NCI-H69 (cell line): Measurements from ENCODE around the gene SEMA3A.
A peak's percentile ranks its signal among the peaks of the same experiment; 100 is the strongest.

Experiments
- DNase-seq: peaks from one replicate; lab custom pipeline; 2025; lab: John Stamatoyannopoulos, UW

SEMA3A gene

DNA sequence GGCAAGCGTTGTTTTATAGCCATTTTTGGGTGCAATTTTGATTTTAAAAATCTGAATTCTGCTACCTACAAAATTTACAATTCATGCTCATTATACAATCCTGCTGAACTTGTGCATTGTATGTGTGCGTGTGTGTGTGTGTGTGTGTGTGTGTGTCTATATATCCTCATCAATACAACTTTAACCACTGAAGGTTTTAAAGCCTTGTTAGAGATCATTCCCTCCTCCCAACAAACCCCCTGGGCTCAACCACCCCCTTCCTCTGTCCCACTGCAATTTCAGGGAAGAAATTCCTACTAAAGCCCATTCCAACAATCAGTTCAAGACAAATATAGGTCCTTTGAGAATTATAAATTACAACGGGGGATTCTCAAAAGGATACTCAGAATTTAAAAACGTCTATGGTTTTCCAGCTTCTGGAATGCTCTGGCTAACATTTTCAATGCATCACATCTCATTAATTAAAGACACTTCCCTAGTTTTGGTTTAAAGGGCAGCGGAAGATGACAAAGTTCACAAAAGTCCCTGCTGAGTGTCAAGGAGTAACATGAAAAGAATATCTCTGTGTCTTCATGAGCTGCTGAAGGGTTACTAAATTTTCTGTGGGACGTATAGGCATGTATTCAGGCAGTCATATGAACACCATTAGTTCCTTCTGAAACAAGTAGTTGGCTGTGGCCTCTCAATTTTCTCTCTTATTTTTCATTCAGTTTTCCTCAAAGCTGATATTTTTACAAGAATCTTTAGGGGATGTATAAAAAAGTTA, 889 bp upstream of the SEMA3A start:
- peak; percentile 44 for DNase-seq

- DNase-seq, result peak; percentile 58
Observed at GRCh38 chr7:84193747-84194146, 842 bp downstream of the SEMA3A start.

GRCh38 chr7:84191842-84192241, 2.7 kb downstream of the SEMA3A start:
- peak; percentile 50 for DNase-seq

- peak; percentile 28 for DNase-seq
Observed at GRCh38 chr7:84191261-84191660, 3.3 kb downstream of the SEMA3A start.

DNA sequence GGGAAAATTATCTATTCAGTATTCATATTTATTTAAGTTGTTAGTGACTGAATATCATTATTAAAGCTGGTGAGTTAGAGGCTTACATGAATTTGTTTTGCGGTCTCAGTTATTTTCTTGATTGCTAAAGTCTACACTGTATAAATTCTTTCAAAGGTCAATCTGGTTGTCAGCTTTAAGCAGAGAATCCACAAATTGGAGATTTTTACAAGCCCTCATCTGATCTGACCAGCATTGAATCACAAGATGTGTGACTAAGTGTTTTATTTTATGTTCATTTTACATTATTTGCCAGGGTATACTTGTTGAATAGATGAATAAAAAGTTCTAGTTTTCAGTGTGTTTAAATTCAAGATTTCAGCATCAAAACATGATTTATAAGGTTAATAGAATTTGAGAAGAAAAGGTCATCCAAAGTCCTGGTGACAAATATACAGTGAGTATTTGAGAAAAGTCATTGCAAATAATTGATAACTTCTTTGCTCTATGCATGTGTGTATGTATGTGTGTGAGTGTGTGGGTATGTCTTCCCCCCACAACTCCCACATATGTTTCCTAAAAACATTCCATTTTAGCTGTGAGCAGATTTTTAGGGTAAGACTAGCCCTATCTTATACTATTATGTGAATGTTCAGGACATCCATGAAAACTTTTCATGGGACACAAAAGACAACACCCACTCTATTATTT, 4.4 kb downstream of the SEMA3A start:
- no peak for DNase-seq

DNA sequence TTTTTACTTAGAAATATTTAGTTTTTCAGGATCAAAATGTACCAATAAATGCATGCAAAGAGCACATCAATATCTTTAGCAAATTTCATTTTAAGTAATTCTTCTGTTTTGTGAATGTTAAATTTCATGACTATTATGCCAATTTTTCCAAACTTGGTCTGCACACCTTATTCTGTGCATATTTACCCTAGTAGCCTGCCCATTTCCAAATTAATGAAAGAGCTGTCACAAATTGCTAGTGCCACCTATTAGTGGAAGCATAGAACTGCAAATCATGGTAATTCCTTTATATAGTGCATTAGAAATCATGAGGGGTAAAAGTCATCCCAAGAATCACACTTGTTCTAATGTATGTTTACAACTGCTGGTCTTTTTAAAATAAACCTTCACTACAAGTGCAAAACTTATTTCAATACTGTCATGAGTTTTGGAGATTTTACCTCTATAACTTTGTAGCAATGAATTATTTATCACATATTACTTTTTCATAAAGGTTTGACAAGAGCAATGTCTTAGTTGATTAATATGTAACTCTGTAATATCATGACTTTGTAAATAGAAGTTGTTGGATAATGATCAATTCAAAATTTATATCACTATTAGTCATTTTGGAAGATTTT, 5.7 kb downstream of the SEMA3A start:
- DNase-seq, result peak; percentile 75

DNA sequence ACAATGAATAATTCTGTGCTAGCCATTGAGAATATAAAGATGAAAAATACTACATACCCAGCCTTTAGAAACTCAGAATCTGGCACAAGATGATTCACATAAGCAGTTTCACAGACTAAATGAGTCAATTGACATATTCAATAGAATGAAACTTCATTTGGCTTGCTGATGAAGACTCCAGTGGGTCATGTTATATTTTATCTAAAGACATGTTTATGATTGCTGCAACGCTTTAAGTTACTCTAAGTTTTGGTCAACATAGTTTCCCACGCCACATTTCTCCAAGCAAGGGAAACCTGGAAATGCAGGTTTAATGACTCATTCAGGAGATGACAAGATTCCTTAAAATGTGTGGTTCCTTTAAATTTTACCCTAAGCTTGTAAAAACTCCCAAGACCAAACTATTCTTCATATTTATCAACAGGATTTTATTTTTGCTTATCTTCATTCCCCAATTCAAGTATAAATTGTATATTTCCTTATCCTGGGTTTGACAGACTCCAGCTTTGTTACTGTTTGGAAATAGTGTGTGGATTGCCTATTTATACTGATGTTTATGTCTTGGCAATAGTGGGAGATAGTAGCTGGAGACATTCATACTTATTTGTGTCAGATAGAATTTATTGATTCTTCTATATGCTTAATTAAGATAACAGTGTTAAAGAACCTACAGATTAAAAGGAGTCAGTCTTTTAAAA, 6.6 kb downstream of the SEMA3A start:
- DNase-seq, result no peak

- DNase-seq, result no peak
Observed at GRCh38 chr7:84187087-84187805, 7.3 kb downstream of the SEMA3A start.

GRCh38 chr7:84183741-84184140, 10.8 kb downstream of the SEMA3A start:
- no peak for DNase-seq

DNA sequence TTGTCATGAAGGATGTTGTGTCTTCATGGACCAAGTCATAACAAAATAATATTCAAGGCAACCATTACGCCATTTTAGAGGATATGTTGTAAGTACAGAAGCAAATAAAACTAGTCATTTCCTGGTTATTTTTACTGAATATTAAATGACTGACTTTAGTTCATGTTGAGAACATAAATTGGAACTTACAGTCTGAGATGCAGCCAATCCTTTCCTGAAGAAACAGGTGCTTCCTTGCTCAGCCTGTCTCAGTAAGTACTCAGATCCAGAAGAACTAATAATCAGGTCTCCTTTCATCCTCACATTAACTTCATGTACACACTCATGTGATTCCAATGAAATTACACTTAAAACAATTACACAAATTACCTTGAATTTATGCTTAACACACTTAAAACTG, 12.3 kb downstream of the SEMA3A start:
- DNase-seq, result peak; percentile 11

- DNase-seq, result no peak
Observed at GRCh38 chr7:84181628-84182027, 13.0 kb downstream of the SEMA3A start.

GRCh38 chr7:84177758-84178412, 16.7 kb downstream of the SEMA3A start:
- peak; percentile 97 for DNase-seq

DNA sequence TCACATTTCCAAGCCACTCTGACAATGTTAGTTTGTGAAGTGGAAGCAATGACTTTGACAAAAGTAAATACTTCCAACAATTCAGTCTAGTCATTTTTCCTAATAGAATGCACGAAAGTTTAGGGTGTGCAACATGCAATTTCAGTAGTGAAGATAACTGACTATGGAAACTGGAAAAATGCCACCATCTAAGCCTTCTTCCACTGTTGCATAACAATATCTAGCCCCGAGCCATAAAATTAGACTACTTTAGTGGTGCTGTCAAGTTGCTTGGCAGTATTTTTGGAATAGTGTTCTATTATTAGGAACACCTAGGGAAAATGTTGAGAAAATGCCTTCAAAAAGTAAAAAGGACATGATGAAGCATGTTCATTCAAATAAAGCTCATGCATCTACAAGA, 17.9 kb downstream of the SEMA3A start:
- peak; percentile 47 for DNase-seq

DNA sequence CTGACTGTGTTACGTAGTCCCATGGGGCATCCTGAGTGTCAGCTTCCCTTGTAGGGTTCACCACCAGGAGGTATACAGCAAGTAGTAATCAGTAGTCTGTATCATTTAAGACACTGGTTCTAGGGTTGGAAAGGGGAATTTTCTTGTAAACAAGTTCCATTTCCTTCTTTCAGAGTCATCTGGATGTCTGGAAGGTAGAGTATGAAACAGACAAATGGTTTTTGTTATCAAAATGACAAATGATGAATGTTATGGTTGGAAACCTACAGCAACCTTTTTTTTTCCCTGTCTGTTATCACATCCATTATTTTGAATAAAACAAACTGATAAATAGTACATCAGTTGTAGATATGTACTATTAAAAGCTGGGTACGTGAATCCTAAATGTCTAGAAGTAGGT, 19.1 kb downstream of the SEMA3A start:
- DNase-seq, result peak; percentile 41

GRCh38 chr7:84170646-84171045, 23.9 kb downstream of the SEMA3A start:
- no peak for DNase-seq

DNA sequence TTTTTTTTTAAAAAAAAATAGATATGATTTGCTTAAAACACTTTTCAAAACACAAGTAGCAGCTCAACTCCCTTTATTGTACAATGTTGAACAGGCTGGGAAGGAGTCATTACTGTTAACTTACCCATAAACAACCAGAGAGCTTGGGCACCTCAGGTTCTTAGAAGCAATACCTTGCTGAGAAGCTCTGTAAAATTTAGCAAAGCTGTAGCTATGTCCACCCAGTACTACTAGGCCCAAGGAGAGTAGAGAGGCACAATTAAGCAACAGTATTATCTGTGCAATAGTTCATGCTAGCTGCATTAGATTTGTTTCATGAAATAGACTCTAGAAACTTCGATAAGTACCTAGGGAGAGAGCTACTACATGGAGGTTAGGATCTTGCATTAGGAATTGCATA, 32.0 kb downstream of the SEMA3A start:
- peak; percentile 18 for DNase-seq

- DNase-seq, result peak; percentile 30
Observed at GRCh38 chr7:84162125-84162524, 32.5 kb downstream of the SEMA3A start.

- peak; percentile 38 for DNase-seq
Observed at GRCh38 chr7:84161398-84161797, 33.2 kb downstream of the SEMA3A start.

DNA sequence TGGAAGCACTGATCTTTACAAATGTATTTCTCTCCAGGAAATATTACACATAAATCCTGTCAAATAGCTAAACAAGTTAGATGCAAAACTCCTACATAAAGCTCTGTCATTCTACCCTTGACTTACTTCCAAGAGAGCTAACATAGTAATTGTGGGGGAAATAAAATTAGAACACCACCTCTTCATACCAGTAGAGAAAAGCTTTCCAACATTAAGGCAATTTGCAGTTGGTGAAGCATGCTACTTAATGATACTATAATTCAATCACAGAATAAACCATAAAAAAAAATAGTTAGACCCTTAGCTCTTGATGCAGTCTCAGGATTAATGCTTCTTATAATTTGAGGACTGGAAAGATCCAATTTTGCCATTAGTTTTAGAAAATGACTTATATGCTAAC, 35.2 kb downstream of the SEMA3A start:
- peak; percentile 16 for DNase-seq

DNA sequence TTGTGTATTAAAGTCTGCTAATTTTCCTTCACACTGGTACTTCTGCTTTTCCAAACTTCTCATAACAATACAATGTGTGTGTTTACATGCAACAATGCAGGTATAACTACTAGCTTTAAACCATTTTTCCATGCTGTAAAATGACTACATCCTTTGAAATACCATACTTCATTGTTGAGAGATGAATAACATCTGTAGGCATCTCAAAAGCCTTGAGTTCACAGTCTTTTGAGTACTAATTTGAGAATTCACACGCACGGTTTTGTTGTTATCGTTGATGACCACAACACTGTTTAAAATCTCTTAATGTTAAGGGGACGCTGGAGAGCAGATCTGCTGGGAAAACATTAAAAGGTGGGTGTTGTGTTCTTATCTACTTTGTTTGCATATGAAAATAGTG, 37.4 kb downstream of the SEMA3A start:
- no peak for DNase-seq
